Measurements from ENCODE around the gene DCAF12L2. TPM values are rescaled to one million over a fixed set of nuclear protein-coding genes. Genes with fewer than 3 reads are reported as not detected.

DCAF12L2 gene
- total RNA-seq, 4 donors from 2014 or later, result 0.16 TPM; not detected in 3

DNA sequence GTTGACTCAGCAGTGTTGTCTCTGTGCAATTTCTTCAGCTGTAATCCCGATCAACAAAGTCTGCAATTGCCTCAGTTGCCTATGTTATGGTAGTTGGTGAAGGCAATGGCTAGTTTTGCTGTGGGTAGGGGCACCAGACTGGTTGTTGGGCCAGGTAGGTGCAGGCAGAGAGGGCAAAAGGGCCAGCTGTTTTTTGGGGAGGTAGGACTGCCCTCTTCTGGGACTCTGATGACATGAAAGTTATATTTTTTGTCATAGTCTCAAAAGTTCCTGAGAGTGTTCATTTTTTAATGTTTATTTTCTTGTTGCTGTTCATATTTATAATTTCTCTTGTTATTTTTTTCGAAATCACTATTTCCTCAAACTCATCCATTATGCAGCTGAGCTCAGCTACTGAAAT is 25.1 kb downstream of the DCAF12L2 start:
- no peak for DNase-seq
- no peaks in the 10 kb centered on the region for H3K4me1 ChIP-seq
- H3K27me3 ChIP-seq, result no peaks in the 10 kb centered on the region
- intact Hi-C loops (cut with DNase I; ENCODE audit: low total_unique reads) (no loop called here), in situ Hi-C loops (cut with MboI; ENCODE audit: low pct_ligation_motif_present in 1 of 4, low pct_unique_long_range_greater_than_20kb in 1 of 4, low sequenced_read_pairs in 3 of 4) (no loop called here)
- no peak overlapping the region for H3K27ac ChIP-seq
- no peak overlapping the region for H3K4me3 ChIP-seq
- TF ChIP-seq CTCF (IDR thresholded peaks at IDR 0.05) (no peak), EP300 (IDR thresholded peaks at IDR 0.05; ENCODE audit: low read depth) (no peak), POLR2AphosphoS5 (IDR thresholded peaks at IDR 0.05) (no peak), POLR2A (IDR thresholded peaks at IDR 0.05) (no peak)
- no peaks in the 10 kb centered on the region for H3K36me3 ChIP-seq
- 41% methylated on average over 2 of the region's 2 CpGs; no CpG with 5 or more reads in 1 of the 2 donors for WGBS, 2 donors (ENCODE audit: low coverage in 1 of 2)
- no peaks in the 10 kb centered on the region for H3K9me3 ChIP-seq

- no peak for DNase-seq
- TF ChIP-seq CTCF (IDR thresholded peaks at IDR 0.05) (no peak), POLR2A (IDR thresholded peaks at IDR 0.05) (no peak), POLR2AphosphoS5 (IDR thresholded peaks at IDR 0.05) (no peak), EP300 (IDR thresholded peaks at IDR 0.05; ENCODE audit: low read depth) (no peak)
- 74% methylated on average over 1 of the region's 1 CpG; no CpG with 5 or more reads in 1 of the 2 donors for WGBS, 2 donors (ENCODE audit: low coverage in 1 of 2)
- H3K4me3 ChIP-seq, result no peak overlapping the region
- no peak overlapping the region for H3K27ac ChIP-seq
- intact Hi-C loops (cut with DNase I; ENCODE audit: low total_unique reads) (no loop called here), in situ Hi-C loops (cut with MboI; ENCODE audit: low pct_ligation_motif_present in 1 of 4, low pct_unique_long_range_greater_than_20kb in 1 of 4, low sequenced_read_pairs in 3 of 4) (no loop called here)
- H3K27me3 ChIP-seq, result no peaks in the 10 kb centered on the region
- H3K9me3 ChIP-seq, result no peaks in the 10 kb centered on the region
- H3K36me3 ChIP-seq, result no peaks in the 10 kb centered on the region
- no peaks in the 10 kb centered on the region for H3K4me1 ChIP-seq
These were observed 28.2 kb downstream of the DCAF12L2 start for GRCh38 chrX:126137899-126138298.

- H3K27me3 ChIP-seq, result no peaks in the 10 kb centered on the region
- no peak for DNase-seq
- in situ Hi-C loops (cut with MboI; ENCODE audit: low pct_ligation_motif_present in 1 of 4, low pct_unique_long_range_greater_than_20kb in 1 of 4, low sequenced_read_pairs in 3 of 4) (no loop called here), intact Hi-C loops (cut with DNase I; ENCODE audit: low total_unique reads) (no loop called here)
- H3K4me3 ChIP-seq, result no peak overlapping the region
- H3K9me3 ChIP-seq, result no peaks in the 10 kb centered on the region
- no peak overlapping the region for H3K27ac ChIP-seq
- TF ChIP-seq EP300 (IDR thresholded peaks at IDR 0.05; ENCODE audit: low read depth) (no peak), CTCF (IDR thresholded peaks at IDR 0.05) (no peak), POLR2AphosphoS5 (IDR thresholded peaks at IDR 0.05) (no peak), POLR2A (IDR thresholded peaks at IDR 0.05) (no peak)
- H3K4me1 ChIP-seq, result no peaks in the 10 kb centered on the region
- WGBS, 2 donors (ENCODE audit: low coverage in 1 of 2), result 30% methylated on average over 2 of the region's 2 CpGs; no CpG with 5 or more reads in 1 of the 2 donors
- H3K36me3 ChIP-seq, result no peaks in the 10 kb centered on the region
These were observed 41.4 kb downstream of the DCAF12L2 start for GRCh38 chrX:126124721-126125120.
